ENCODE measurements around the gene IKBKE.
"Not testable (repeated sequence)": the region's sequence is repeated elsewhere in the genome, so short reads cannot be mapped to it uniquely, and the experiment has no call there.

Gene IKBKE

DNA sequence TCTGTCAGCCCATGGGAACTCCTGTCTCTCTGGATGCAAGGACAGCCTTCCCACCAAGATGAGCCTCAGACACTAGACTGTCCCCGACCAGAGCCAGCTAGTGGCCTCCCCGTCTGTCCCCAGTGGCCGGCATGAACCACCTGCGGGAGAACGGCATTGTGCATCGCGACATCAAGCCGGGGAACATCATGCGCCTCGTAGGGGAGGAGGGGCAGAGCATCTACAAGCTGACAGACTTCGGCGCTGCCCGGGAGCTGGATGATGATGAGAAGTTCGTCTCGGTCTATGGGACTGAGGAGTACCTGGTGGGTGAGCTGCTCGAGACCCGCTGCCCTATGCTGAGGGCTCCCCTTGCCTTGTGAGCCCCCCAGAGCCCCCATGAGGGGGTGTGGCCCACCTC, 5.8 kb downstream of the IKBKE start:
- Mint-ChIP-seq H3K9me3 (no peaks in the 10 kb centered on the region), H3K4me3 (no peak overlapping the region), H3K27me3 (no peaks in the 10 kb centered on the region), H3K4me1 (peaks cover 60% of the 10 kb centered on the region), H3K36me3 (ENCODE audit: low read depth) (peaks cover 32% of the 10 kb centered on the region), H3K27ac (peak overlapping the region; percentile 81)
- DNase-seq (no peak), ATAC-seq (no peak)

DNA sequence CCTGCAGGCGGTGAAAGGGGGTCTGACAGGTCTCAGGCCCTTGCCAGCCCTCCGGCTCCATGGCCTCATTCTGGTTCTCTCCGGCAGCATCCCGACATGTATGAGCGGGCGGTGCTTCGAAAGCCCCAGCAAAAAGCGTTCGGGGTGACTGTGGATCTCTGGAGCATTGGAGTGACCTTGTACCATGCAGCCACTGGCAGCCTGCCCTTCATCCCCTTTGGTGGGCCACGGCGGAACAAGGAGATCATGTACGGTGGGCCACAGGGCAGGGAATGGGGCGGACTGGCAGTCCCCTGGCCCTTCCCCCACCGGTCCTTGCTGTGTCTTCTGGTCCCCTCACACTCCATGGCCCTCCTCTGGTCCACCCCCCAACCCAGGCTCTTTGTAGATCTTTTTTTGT, 6.3 kb downstream of the IKBKE start:
- peaks cover 36% of the 10 kb centered on the region for H3K36me3 Mint-ChIP-seq (ENCODE audit: low read depth)
- H3K27ac Mint-ChIP-seq: peak overlapping the region; percentile 68
- DNase-seq: no peak
- no peaks in the 10 kb centered on the region for H3K9me3 Mint-ChIP-seq
- no peak for ATAC-seq
- peaks cover 60% of the 10 kb centered on the region for H3K4me1 Mint-ChIP-seq
- no peak overlapping the region for H3K4me3 Mint-ChIP-seq
- no peaks in the 10 kb centered on the region for H3K27me3 Mint-ChIP-seq

DNA sequence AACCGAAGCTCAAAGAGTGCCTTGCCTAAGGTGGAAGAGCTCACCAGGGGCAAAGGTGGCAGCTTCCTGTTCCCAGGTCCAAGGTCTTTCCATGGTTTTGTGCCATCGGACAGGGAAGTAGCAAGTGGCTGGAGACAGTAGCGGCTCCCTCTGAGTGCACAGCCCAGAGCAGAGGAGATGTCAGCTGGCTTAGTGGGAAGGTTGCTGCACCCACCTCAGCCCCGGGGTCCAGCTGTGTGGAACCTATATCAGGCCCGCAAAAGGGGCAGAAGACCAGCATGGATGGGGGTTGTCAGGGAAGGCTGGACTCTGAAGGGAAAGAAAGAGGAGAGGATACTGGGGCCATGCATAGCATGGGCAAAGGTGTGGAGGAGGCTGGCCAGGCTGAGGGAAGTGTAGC, 6.8 kb downstream of the IKBKE start:
- ATAC-seq (no peak), DNase-seq (no peak)
- H3K36me3 Mint-ChIP-seq (ENCODE audit: low read depth): peaks cover 36% of the 10 kb centered on the region
- H3K4me1 Mint-ChIP-seq: peaks cover 54% of the 10 kb centered on the region
- H3K27me3 Mint-ChIP-seq: no peaks in the 10 kb centered on the region
- H3K9me3 Mint-ChIP-seq: no peaks in the 10 kb centered on the region
- no peak overlapping the region for H3K4me3 Mint-ChIP-seq
- peak overlapping the region; percentile 68 for H3K27ac Mint-ChIP-seq

DNA sequence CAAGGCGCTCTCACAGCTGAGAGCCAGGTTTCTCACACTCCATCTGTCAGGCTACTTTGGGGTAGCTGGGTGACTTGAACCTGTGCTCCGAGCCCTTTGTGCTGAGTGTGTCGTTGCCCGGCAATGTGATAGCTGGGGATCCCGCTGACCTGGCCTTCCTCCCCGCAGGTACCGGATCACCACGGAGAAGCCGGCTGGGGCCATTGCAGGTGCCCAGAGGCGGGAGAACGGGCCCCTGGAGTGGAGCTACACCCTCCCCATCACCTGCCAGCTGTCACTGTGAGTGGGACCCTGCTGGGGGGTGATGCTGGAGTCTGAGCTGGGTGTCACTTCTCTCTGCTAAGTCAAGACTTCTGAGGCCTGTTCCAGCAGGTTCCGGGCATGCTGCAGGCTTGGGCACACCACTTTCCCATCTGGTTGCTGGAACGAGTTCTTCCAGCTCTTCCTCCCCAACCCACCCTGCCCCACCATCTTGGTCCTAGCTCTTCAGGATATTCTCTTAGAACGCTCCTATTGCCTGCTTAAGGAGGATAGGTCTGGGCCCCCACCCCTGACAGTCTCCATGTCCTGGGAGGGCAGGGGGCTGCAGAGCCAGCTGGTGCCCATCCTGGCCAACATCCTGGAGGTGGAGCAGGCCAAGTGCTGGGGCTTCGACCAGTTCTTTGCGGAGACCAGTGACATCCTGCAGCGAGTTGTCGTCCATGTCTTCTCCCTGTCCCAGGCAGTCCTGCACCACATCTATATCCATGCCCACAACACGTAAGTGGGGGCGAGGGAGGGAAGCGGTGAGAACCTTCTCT, 7.5 kb downstream of the IKBKE start:
- no peaks in the 10 kb centered on the region for H3K9me3 Mint-ChIP-seq
- DNase-seq (no peak), ATAC-seq (no peak)
- no peak overlapping the region for H3K27ac Mint-ChIP-seq
- no peaks in the 10 kb centered on the region for H3K27me3 Mint-ChIP-seq
- no peak overlapping the region for H3K4me3 Mint-ChIP-seq
- peaks cover 39% of the 10 kb centered on the region for H3K36me3 Mint-ChIP-seq (ENCODE audit: low read depth)
- H3K4me1 Mint-ChIP-seq: peaks cover 48% of the 10 kb centered on the region

DNA sequence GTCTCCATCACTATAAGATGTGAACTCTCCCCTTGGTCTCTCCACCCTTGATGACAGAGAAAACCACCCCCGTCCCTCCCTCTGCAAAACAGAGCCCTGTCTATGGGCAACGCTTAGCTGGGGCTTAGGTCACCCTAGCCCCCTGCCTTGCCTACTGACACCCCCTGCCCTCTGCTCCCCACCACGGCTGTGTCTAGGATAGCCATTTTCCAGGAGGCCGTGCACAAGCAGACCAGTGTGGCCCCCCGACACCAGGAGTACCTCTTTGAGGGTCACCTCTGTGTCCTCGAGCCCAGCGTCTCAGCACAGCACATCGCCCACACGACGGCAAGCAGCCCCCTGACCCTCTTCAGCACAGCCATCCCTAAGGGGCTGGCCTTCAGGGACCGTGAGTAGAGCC, 8.5 kb downstream of the IKBKE start:
- Mint-ChIP-seq H3K9me3 (no peaks in the 10 kb centered on the region), H3K36me3 (ENCODE audit: low read depth) (peaks cover 42% of the 10 kb centered on the region), H3K4me3 (no peak overlapping the region), H3K27ac (no peak overlapping the region), H3K27me3 (no peaks in the 10 kb centered on the region), H3K4me1 (peaks cover 40% of the 10 kb centered on the region)
- DNase-seq (no peak), ATAC-seq (no peak)

DNA sequence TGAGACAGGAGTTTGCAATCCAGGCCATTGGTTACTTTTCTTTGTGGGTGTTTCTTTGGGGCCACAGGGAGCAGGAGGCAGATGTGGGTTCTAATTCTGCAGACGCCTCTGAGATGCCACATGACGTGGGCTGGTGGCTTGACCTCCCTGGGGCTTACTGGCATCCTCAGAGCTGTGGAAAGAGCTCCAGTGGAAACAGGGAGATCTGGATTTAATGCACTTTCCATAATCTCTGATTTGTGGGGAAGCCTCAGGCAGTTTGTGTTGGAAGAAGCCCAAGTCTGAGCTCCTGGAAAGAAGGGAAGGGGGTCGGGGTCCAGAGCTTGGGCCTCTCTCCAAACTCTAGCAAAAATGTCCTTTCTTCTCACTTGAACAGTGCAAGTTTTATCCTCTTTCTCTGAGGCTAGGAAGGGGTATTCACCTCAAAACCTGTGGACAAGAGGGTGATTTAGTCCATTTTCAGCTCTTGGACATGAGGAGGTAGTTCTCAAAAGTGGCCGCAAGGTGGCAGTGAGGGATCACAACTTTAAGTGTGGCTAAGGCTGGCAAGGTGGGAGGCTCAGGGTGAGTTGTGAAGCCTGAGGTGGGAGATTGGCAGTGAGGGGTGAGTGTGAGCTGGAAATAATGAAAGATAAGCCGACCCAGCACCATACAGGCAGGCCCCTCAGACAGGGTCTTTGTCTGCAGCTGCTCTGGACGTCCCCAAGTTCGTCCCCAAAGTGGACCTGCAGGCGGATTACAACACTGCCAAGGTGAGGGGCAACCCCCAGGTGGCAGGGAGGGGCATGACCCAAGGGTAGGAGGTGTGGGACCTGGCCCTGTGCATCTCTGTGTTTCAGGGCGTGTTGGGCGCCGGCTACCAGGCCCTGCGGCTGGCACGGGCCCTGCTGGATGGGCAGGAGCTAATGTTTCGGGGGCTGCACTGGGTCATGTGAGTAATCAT, 9.2 kb downstream of the IKBKE start:
- Mint-ChIP-seq H3K27ac (peak overlapping the region; percentile 37), H3K4me1 (peaks cover 34% of the 10 kb centered on the region), H3K27me3 (no peaks in the 10 kb centered on the region), H3K9me3 (no peaks in the 10 kb centered on the region), H3K4me3 (no peak overlapping the region), H3K36me3 (ENCODE audit: low read depth) (peaks cover 40% of the 10 kb centered on the region)
- DNase-seq (peak; percentile 73), ATAC-seq (peak; percentile 60)

DNA sequence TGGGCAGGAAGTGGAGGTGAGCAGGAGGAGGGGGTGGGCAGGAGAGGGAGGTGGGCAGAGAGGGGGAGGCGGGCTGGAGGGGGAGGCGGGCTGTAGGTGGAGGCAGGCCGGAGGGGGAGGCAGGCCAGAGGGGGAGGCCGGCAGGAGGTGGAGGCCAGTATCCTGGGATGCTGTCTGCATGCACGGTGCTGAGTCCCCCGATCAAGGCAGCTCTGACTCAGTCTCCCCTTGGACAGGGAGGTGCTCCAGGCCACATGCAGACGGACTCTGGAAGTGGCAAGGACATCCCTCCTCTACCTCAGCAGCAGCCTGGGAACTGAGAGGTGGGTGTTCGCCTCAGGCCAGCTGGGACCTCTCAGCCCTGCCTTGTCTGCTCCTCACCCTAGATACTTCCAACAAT, 9.9 kb downstream of the IKBKE start:
- DNase-seq (no peak), ATAC-seq (no peak)
- Mint-ChIP-seq H3K4me1 (peaks cover 26% of the 10 kb centered on the region), H3K27me3 (no peaks in the 10 kb centered on the region), H3K4me3 (no peak overlapping the region), H3K36me3 (ENCODE audit: low read depth) (peaks cover 38% of the 10 kb centered on the region), H3K27ac (no peak overlapping the region), H3K9me3 (no peaks in the 10 kb centered on the region)

DNA sequence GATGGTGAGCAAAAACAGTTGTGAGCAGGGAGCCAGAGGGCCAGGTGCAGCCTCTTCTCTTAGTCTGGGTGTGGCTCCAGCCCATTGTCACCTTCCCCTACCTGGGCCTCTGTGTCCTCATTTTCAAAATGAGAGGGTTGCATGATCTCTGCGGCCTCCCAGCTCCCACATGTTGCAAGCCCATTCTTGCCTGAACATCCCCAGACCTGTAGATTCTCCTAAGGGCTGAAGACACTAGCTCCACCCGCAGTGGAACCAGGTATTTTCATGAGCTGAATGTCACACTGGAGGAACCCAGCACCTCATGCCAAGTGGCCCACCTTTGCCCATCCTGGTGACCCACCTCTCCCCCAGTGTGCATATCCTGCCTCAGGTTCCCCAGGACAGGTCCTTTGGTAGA, 12.3 kb downstream of the IKBKE start:
- no peaks in the 10 kb centered on the region for H3K27me3 Mint-ChIP-seq
- ATAC-seq: no peak
- H3K36me3 Mint-ChIP-seq (ENCODE audit: low read depth): peaks cover 20% of the 10 kb centered on the region
- H3K27ac Mint-ChIP-seq: no peak overlapping the region
- peaks cover 17% of the 10 kb centered on the region for H3K4me1 Mint-ChIP-seq
- H3K4me3 Mint-ChIP-seq: no peak overlapping the region
- DNase-seq: no peak
- H3K9me3 Mint-ChIP-seq: no peaks in the 10 kb centered on the region

DNA sequence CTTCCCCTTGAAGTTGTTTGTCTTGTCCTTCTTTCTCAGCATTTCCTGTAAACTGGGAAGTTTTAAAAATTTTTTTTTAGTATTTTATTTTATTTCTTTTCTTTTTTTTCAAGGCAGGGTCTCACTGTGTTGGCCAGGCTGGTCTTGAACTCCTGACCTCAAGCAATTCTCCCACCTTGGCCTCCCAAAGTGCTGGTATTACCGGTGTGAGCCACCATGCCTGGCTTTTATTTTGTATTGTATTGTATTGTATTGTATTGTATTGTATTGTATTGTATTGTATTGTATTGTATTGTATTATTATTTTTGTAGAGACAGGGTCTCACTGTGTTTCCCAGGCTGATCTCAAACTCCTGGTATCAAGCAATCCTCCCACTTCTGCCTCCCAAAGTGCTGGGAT, 13.6 kb downstream of the IKBKE start:
- Mint-ChIP-seq H3K36me3 (ENCODE audit: low read depth) (peaks cover 19% of the 10 kb centered on the region), H3K4me1 (peaks cover 17% of the 10 kb centered on the region)
- H3K4me3 Mint-ChIP-seq, ATAC-seq, DNase-seq, H3K9me3 Mint-ChIP-seq, H3K27me3 Mint-ChIP-seq, H3K27ac Mint-ChIP-seq: not testable (repeated sequence)

DNA sequence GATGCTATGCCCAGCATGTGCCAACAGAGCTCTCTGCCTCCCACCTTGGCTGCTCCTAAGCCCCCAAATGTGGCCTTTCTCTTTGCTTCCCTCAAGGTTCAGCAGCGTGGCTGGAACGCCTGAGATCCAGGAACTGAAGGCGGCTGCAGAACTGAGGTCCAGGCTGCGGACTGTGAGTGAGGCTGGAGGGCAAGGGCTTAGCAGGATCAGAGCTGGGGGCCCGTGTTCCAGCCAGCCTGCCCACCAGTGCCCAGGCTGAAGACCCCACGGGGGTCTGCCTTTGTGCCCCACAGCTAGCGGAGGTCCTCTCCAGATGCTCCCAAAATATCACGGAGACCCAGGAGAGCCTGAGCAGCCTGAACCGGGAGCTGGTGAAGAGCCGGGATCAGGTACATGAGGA, 14.6 kb downstream of the IKBKE start:
- no peak for DNase-seq
- Mint-ChIP-seq H3K9me3 (no peaks in the 10 kb centered on the region), H3K27ac (peak overlapping the region; percentile 7), H3K4me3 (no peak overlapping the region), H3K36me3 (ENCODE audit: low read depth) (peaks cover 16% of the 10 kb centered on the region), H3K4me1 (peaks cover 10% of the 10 kb centered on the region), H3K27me3 (no peaks in the 10 kb centered on the region)
- ATAC-seq: no peak

DNA sequence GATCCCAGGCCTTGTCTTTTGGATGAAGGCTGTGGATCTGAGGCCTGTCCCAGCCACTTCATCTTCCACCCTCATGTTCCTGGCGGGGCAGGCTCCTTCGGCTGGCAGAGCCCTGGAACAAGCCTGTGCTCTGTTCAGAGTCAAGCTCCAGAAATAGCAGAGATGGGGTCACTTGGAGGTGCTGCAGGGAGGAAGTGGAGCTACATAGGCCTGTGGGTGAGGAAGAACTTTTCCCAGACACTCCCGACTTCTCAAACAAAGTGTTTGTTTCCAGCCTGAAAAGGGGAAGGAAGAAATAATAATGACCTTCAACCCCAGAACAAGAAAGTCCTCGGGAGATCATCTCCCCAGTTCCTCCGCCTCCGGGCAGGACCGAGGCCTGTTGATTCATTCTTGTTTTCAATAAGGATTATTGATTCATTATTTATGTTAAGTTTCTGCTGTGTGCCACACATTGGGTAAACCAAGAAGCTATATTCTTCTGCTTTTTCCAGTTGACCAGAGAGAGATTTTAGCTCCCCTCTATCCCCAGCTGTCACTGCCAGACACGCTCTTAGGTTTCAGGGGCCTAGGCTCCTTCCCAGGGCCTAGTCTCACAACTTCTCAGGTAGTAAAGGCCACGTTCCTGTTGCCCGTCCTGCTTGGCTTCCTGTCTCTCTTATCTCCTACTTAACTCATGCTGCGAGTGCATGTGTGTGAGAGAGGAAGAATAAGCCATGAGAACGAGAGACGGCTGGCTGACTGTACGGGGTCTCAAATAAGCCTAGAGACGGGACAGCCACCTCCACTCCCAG, 16.9 kb downstream of the IKBKE start:
- Mint-ChIP-seq H3K4me1 (peaks cover 3% of the 10 kb centered on the region), H3K4me3 (no peak overlapping the region), H3K9me3 (no peaks in the 10 kb centered on the region), H3K27ac (peak overlapping the region; percentile 46), H3K36me3 (ENCODE audit: low read depth) (peaks cover 20% of the 10 kb centered on the region), H3K27me3 (no peaks in the 10 kb centered on the region)
- ATAC-seq: no peak
- no peak for DNase-seq

DNA sequence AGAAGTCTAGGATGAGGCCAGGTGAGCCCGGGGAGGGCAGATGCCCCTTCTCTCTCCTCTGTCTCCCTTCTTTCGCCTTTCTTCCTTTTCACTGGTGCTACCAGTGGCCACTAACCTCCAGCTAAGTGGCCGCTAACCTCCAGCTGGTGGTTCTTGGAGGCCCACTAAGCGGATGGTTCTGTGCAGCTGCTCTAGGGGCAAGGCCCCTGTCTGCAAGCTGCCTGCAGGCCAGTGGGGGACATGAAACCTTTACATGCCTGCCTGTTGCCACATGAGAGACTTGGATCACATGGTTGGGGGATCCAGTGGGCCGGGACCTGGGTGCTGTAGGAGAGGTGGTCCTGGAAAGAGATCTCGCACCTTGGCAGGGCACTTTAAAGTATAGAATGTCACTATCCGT, 17.7 kb downstream of the IKBKE start:
- Mint-ChIP-seq H3K27ac (peak overlapping the region; percentile 46), H3K27me3 (no peaks in the 10 kb centered on the region), H3K4me1 (peaks cover 3% of the 10 kb centered on the region)

DNA sequence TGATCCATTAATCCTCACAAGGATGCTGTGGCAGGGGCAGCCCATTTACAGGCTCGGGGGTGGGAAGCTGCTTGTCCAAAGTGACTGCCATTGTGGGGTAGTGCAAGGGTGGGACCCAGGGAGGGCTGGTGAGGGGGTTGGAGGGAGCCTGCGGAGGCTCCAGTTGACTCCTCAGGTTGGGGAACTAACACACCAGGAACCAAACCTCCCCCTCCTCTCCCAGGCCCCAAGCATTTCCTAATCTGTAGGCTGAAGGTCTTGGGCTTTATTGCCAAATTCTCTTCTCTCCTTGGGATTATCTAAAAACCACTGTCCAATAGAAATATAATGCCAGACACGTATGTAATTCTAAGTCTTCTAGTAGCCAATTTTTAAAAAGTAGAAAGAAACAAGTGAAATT, 18.2 kb downstream of the IKBKE start:
- Mint-ChIP-seq H3K4me3 (no peak overlapping the region), H3K36me3 (ENCODE audit: low read depth) (peaks cover 19% of the 10 kb centered on the region), H3K4me1 (peaks cover 3% of the 10 kb centered on the region), H3K27me3 (no peaks in the 10 kb centered on the region), H3K27ac (no peak overlapping the region), H3K9me3 (no peaks in the 10 kb centered on the region)
- DNase-seq: no peak
- no peak for ATAC-seq

More for the DNA sequence above, 17.7 kb downstream of the IKBKE start:
- Mint-ChIP-seq H3K4me3 (no peak overlapping the region), H3K9me3 (no peaks in the 10 kb centered on the region), H3K36me3 (ENCODE audit: low read depth) (peaks cover 22% of the 10 kb centered on the region)
- ATAC-seq (no peak), DNase-seq (no peak)

DNA sequence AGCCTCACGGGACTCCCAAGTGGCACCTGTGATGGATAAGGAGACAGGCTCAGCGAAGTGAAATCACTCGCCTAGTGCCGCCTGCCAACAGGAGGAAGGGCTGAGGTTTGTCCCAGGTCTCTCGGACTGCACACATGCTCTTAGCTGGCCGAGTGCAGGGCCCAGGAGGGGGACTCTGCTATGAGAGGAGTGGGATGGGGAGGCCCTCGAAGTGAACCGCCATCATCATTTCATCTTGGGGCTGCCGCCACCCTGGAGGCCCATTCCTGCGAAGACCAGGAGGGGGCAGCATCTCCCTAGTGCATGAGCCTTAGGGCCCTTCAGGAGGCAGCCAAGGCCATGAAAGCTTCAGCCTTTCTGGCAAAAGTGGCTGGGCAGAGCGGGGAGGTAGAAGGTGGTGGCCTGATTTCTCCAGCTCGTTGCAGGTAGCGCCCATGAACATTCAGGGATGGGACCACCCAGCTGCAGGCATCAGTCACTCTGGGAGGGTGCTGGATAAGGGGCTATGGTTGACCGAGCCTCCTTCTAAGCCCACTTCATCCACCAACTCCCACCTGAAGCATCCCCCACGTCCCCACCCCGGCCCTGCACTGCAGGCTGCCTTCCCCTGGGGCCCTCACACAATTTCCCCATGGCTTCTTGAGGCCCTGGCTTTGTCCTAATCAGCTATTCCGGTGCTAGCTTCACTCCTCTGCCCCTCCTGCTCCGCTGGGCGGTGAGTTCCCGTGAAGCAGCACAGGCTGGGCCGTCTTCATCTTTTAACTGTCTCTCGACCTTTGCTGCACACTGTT, 19.9 kb downstream of the IKBKE start:
- peak; percentile 86 for DNase-seq
- no peak overlapping the region for H3K4me3 Mint-ChIP-seq
- peak; percentile 89 for ATAC-seq
- H3K27ac Mint-ChIP-seq: no peak overlapping the region
- H3K4me1 Mint-ChIP-seq: peaks cover 7% of the 10 kb centered on the region
- peaks cover 17% of the 10 kb centered on the region for H3K36me3 Mint-ChIP-seq (ENCODE audit: low read depth)
- no peaks in the 10 kb centered on the region for H3K27me3 Mint-ChIP-seq
- no peaks in the 10 kb centered on the region for H3K9me3 Mint-ChIP-seq

Measured in activated naive CD8-positive, alpha-beta T cell treated with anti-CD3 and anti-CD28 coated beads, Interleukin-2, amount 50 U/mL, for 24 hours (primary cell).